Activated naive CD4-positive, alpha-beta T cell treated with anti-CD3 and anti-CD28 coated beads for 36 hours (primary cell): ENCODE data around the gene RELN. TPM values are rescaled to one million over a fixed set of nuclear protein-coding genes. Genes with fewer than 3 reads are reported as not detected.

Source experiments
- CTCF ChIA-PET: fragments of 350-600 bp; sonication (Branson Sonifier 250); formaldehyde crosslinking; loops from one replicate; lab custom pipeline; 2021; ENCODE audit warnings: antibody characterized with exemption; lab: Charles Lee
- DNase-seq: peaks from one replicate; pipeline ENCODE4 v3.0.0-alpha.2; 2020
- H3K27ac Mint-ChIP-seq: one replicate; pipeline ENCODE4 v1.8.0; 2021; ENCODE audit warnings: mild to moderate bottlenecking, mixed read lengths
- H3K27me3 Mint-ChIP-seq: one replicate; pipeline ENCODE4 v1.8.0; 2021; ENCODE audit warnings: low read depth, mixed read lengths
- H3K36me3 Mint-ChIP-seq: one replicate; pipeline ENCODE4 v1.8.0; 2021; ENCODE audit warnings: low read depth, mixed read lengths
- H3K4me1 Mint-ChIP-seq: one replicate; pipeline ENCODE4 v1.8.0; 2021; ENCODE audit warnings: low read depth, mixed read lengths
- H3K4me3 Mint-ChIP-seq: one replicate; pipeline ENCODE4 v1.8.0; 2021; ENCODE audit warnings: mild to moderate bottlenecking, moderate library complexity, mixed read lengths
- H3K9me3 Mint-ChIP-seq: one replicate; pipeline ENCODE4 v1.8.0; 2021; ENCODE audit warnings: mixed read lengths
- intact Hi-C: fragments of 100-400 bp; cut with micrococcal nuclease; formaldehyde crosslinking; loops from one replicate; pipeline ENCODE4 v1.15.1; 2023
- total RNA-seq, 2 experiments: library from RNA; stranded (reverse); gene quantifications; one replicate each; pipeline ENCODE4 v1.2.3, GENCODE V29; 2021

RELN gene
- total RNA-seq, 2 experiments from 2014 or later = not detected

GRCh38 chr7:103988468-103989199 lies 824 bp downstream of the RELN start:
- Mint-ChIP-seq H3K36me3 (no peaks in the 10 kb centered on the region), H3K27ac (no peak overlapping the region), H3K27me3 (peaks cover 31% of the 10 kb centered on the region), H3K9me3 (no peaks in the 10 kb centered on the region), H3K4me1 (peaks cover 10% of the 10 kb centered on the region), H3K4me3 (no peak overlapping the region)
- CTCF ChIA-PET = no interaction called here
- intact Hi-C loops = no loop called here
- DNase-seq = no peak

GRCh38 chr7:103987451-103987850 lies 2.0 kb downstream of the RELN start:
- Mint-ChIP-seq H3K27me3 (peaks cover 30% of the 10 kb centered on the region), H3K27ac (no peak overlapping the region), H3K4me3 (no peak overlapping the region), H3K36me3 (no peaks in the 10 kb centered on the region), H3K4me1 (peaks cover 10% of the 10 kb centered on the region), H3K9me3 (no peaks in the 10 kb centered on the region)
- no peak for DNase-seq
- intact Hi-C loops = no loop called here
- CTCF ChIA-PET = no interaction called here

GRCh38 chr7:103985565-103986126 lies 3.8 kb downstream of the RELN start:
- H3K9me3 Mint-ChIP-seq = no peaks in the 10 kb centered on the region
- H3K27me3 Mint-ChIP-seq = peaks cover 31% of the 10 kb centered on the region
- H3K4me3 Mint-ChIP-seq = no peak overlapping the region
- H3K27ac Mint-ChIP-seq = no peak overlapping the region
- CTCF ChIA-PET = no interaction called here
- no peak for DNase-seq
- H3K36me3 Mint-ChIP-seq = no peaks in the 10 kb centered on the region
- intact Hi-C loops = no loop called here
- H3K4me1 Mint-ChIP-seq = peaks cover 10% of the 10 kb centered on the region

- CTCF ChIA-PET = no interaction called here
- intact Hi-C loops = no loop called here
- no peak overlapping the region for H3K27ac Mint-ChIP-seq
These were observed 5.4 kb downstream of the RELN start for GRCh38 chr7:103984050-103984449.

GRCh38 chr7:103983201-103983977 lies 6.1 kb downstream of the RELN start:
- Mint-ChIP-seq H3K4me1 (no peaks in the 10 kb centered on the region), H3K27me3 (peaks cover 20% of the 10 kb centered on the region), H3K4me3 (no peak overlapping the region), H3K27ac (no peak overlapping the region), H3K36me3 (no peaks in the 10 kb centered on the region), H3K9me3 (no peaks in the 10 kb centered on the region)
- intact Hi-C loops = no loop called here
- DNase-seq = no peak
- CTCF ChIA-PET = interaction anchor here (0.6 kb wide), 1 partner anchor 901 kb away, joined by 3 read pairs; no protein-coding TSS in a partner anchor

More at GRCh38 chr7:103984050-103984449, 5.4 kb downstream of the RELN start:
- Mint-ChIP-seq H3K4me3 (no peak overlapping the region), H3K36me3 (no peaks in the 10 kb centered on the region), H3K9me3 (no peaks in the 10 kb centered on the region), H3K27me3 (peaks cover 24% of the 10 kb centered on the region), H3K4me1 (peaks cover 5% of the 10 kb centered on the region)
- DNase-seq = no peak

GRCh38 chr7:103981003-103981423 lies 8.4 kb downstream of the RELN start:
- H3K36me3 Mint-ChIP-seq = no peaks in the 10 kb centered on the region
- H3K27me3 Mint-ChIP-seq = peaks cover 14% of the 10 kb centered on the region
- no peaks in the 10 kb centered on the region for H3K9me3 Mint-ChIP-seq
- no peak for DNase-seq
- intact Hi-C loops = no loop called here
- CTCF ChIA-PET = no interaction called here
- no peak overlapping the region for H3K27ac Mint-ChIP-seq
- H3K4me3 Mint-ChIP-seq = no peak overlapping the region
- H3K4me1 Mint-ChIP-seq = no peaks in the 10 kb centered on the region

- CTCF ChIA-PET = no interaction called here
- no peak overlapping the region for H3K4me3 Mint-ChIP-seq
These were observed 16.6 kb downstream of the RELN start for GRCh38 chr7:103972779-103973434.

GRCh38 chr7:103967401-103967800 lies 22.1 kb downstream of the RELN start:
- H3K27ac Mint-ChIP-seq = no peak overlapping the region
- no peaks in the 10 kb centered on the region for H3K36me3 Mint-ChIP-seq
- H3K27me3 Mint-ChIP-seq = peaks cover 10% of the 10 kb centered on the region
- H3K9me3 Mint-ChIP-seq = no peaks in the 10 kb centered on the region
- intact Hi-C loops = no loop called here
- H3K4me1 Mint-ChIP-seq = no peaks in the 10 kb centered on the region
- DNase-seq = no peak
- CTCF ChIA-PET = no interaction called here
- no peak overlapping the region for H3K4me3 Mint-ChIP-seq

More at GRCh38 chr7:103972779-103973434, 16.6 kb downstream of the RELN start:
- Mint-ChIP-seq H3K36me3 (no peaks in the 10 kb centered on the region), H3K9me3 (no peaks in the 10 kb centered on the region), H3K27ac (no peak overlapping the region), H3K27me3 (peaks cover 6% of the 10 kb centered on the region), H3K4me1 (no peaks in the 10 kb centered on the region)
- DNase-seq = no peak
- intact Hi-C loops = no loop called here

- DNase-seq = no peak
- Mint-ChIP-seq H3K36me3 (no peaks in the 10 kb centered on the region), H3K9me3 (no peaks in the 10 kb centered on the region), H3K27me3 (peaks cover 10% of the 10 kb centered on the region), H3K4me3 (no peak overlapping the region), H3K27ac (no peak overlapping the region), H3K4me1 (no peaks in the 10 kb centered on the region)
- intact Hi-C loops = no loop called here
- CTCF ChIA-PET = no interaction called here
These were observed 22.7 kb downstream of the RELN start for GRCh38 chr7:103966593-103967277.

- DNase-seq = no peak
- H3K4me3 Mint-ChIP-seq = no peak overlapping the region
- no peaks in the 10 kb centered on the region for H3K36me3 Mint-ChIP-seq
- H3K27ac Mint-ChIP-seq = no peak overlapping the region
- intact Hi-C loops = no loop called here
- no peaks in the 10 kb centered on the region for H3K9me3 Mint-ChIP-seq
- CTCF ChIA-PET = no interaction called here
- peaks cover 16% of the 10 kb centered on the region for H3K27me3 Mint-ChIP-seq
- no peaks in the 10 kb centered on the region for H3K4me1 Mint-ChIP-seq
These were observed 25.2 kb downstream of the RELN start for GRCh38 chr7:103964269-103964668.

GRCh38 chr7:103962070-103962469 lies 27.4 kb downstream of the RELN start:
- intact Hi-C loops = no loop called here
- DNase-seq = no peak
- no peaks in the 10 kb centered on the region for H3K36me3 Mint-ChIP-seq
- H3K9me3 Mint-ChIP-seq = no peaks in the 10 kb centered on the region
- no peaks in the 10 kb centered on the region for H3K4me1 Mint-ChIP-seq
- no peak overlapping the region for H3K4me3 Mint-ChIP-seq
- H3K27me3 Mint-ChIP-seq = peaks cover 13% of the 10 kb centered on the region
- no peak overlapping the region for H3K27ac Mint-ChIP-seq
- CTCF ChIA-PET = no interaction called here

GRCh38 chr7:103958284-103958818 lies 31.1 kb downstream of the RELN start:
- DNase-seq = no peak
- no peak overlapping the region for H3K27ac Mint-ChIP-seq
- H3K4me1 Mint-ChIP-seq = no peaks in the 10 kb centered on the region
- no peaks in the 10 kb centered on the region for H3K36me3 Mint-ChIP-seq
- intact Hi-C loops = no loop called here
- no peak overlapping the region for H3K4me3 Mint-ChIP-seq
- H3K27me3 Mint-ChIP-seq = peaks cover 19% of the 10 kb centered on the region
- CTCF ChIA-PET = no interaction called here
- H3K9me3 Mint-ChIP-seq = no peaks in the 10 kb centered on the region
